Left renal cortex interstitium (tissue), 4 donors: ENCODE measurements around the gene KISS1. TPM values are rescaled to one million over a fixed set of nuclear protein-coding genes. Genes with fewer than 3 reads are reported as not detected.

Experiments
- DNase-seq, 4 donors: peaks; one replicate each; pipeline ENCODE4 v3.0.0-alpha.2; 2013; ENCODE audit warnings: low read depth in 4 of 4, low spot score in 2 of 4, missing footprints in 1 of 4
- polyA plus RNA-seq, 4 donors: library from polyadenylated mRNA; unstranded; fragments of 120-200 nt; gene quantifications; one replicate each; pipeline ENCODE4 v1.2.1, GENCODE V29; 2013; ENCODE audit not compliant: insufficient read length in 4 of 4

The KISS1 gene
- polyA plus RNA-seq, 4 donors, result 0.32 to 1.5 (median 0.67) TPM

DNA sequence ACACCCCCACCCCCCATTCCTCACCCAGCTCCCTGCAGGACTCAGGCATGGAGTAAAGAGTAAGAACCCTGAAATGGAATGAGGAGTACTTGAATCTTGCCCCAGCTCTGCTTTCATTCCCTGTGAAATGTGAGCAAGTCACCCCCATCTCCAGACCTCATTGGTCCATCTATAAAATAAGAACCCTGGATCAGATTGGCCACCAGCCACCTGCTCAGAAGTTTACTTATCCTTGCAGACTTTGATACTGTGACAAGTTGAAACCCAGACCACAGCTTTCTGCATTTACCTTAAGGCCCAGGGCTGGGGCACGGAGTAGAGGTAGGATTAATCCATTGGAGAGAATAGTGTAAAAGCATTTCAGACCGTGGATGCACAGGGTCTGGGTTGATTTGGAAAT, 2.2 kb downstream of the KISS1 start:
- no peak for DNase-seq

DNA sequence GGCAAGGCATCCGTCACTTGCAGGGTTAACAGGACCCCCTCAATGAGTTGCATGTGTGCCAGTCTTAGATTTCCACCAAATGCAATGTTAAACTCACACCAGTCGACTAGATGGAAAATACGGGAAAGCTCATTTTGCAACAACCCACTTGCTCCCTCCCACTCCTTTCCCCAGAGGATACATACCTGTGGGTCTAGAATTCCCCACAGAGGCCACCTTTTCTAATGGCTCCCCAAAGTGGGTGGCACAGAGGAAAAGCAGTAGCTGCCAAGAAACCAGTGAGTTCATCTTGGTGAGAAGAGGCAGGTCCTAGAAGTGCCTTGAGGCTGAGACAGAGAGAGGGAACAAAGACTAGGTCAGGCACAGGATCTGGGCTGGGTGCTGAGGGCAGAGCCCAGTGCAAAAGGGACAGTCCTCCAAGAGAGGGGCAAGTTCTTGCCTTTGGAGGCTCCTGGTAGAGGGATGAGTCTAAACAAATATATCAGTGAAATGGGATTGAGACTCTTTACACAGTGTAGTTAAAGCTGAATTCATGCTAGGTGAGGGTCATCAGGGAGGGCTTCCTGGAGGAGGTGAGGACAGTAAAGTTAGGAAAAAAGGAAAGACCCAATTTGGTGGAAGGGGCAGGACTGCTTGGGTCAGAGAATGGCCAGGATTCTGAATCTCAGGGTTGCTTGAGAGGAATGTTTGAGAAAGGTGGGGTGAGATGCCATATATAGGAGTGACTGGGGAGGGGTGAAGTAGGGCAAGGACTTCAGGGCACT, 3.5 kb downstream of the KISS1 start:
- DNase-seq, result no peak

DNA sequence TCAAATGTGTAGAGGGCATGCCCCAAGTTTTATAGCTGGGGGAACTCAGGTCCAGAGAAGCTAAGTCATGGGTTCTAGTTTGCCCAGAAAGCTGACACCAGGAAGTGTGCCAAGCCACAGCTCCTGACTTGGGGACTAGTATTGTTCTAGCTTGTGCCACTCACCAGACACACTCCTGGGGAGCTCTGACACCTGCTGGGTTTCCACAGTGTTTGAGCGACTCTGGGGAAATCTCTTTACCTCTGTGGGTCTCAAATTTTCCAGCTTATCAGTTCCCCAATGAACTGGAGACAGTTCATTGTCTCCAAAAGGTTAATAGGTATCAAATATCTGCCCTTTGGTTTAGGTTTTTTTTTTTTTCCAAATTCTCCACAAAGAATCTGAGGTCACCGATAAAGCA, 4.2 kb downstream of the KISS1 start:
- no peak for DNase-seq

DNA sequence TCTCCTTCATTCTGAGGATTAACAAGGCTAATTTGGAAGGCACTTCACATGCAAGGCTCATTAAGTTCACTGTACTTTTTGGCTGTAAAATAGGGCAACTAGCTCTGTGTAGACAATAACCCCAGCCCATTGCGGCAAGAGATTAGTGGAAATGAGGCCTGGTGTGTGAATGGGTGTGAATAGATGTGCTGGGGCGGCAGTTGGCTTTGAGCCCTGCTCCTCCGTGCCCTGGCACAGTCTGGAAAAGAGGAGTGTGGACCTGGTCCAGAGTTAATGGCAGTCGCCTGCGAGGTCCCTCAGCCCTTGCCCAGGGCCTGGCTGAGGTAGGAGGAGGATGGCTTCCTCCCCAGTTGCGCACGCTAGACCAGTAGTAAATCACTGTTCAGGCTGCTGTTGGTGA, 4.8 kb downstream of the KISS1 start:
- no peak for DNase-seq

DNA sequence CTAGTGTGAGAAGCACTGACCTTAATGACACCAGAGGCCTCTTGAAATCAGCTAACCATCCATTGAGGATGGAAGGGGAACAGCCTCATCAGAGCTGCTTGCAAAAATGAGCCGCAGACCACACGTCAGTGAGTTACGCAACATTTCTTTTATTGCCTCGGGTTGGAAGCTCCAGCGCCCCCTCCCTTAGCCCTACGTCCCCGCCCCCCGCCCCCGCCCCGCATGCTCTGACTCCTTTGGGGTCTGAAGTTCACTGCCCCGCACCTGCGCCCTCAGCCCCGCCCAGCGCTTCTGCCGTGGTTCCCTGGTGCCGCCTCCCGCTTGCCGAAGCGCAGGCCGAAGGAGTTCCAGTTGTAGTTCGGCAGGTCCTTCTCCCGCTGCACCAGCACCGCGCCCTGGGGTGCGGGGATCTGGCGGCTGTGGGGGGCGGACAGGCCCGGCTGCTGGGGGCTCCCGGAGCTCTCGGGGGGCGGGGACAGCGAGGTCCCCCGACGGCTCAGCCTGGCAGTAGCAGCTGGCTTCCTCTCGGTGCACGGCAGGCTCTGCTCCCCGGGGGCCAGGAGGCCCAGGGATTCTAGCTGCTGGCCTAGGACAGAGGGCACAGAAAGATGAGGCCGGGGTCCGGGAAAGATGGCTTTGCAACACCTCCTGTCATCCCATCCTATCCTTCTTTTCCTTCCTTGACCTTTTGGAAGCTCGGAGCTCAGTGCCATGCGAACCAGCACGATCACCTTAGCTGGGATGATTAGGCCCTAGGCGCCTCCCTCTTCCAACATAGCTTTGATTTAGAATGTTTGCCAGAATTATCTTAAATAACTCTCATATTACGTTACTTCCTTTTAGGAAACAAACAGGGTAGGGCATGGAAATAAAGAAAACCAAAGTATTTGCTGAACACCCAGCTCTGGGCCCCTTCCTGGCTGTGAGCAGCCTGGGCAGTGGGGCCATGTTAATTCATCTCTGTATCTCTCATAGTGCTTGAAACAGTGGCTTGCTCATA, 5.8 kb downstream of the KISS1 start:
- no peak for DNase-seq

DNA sequence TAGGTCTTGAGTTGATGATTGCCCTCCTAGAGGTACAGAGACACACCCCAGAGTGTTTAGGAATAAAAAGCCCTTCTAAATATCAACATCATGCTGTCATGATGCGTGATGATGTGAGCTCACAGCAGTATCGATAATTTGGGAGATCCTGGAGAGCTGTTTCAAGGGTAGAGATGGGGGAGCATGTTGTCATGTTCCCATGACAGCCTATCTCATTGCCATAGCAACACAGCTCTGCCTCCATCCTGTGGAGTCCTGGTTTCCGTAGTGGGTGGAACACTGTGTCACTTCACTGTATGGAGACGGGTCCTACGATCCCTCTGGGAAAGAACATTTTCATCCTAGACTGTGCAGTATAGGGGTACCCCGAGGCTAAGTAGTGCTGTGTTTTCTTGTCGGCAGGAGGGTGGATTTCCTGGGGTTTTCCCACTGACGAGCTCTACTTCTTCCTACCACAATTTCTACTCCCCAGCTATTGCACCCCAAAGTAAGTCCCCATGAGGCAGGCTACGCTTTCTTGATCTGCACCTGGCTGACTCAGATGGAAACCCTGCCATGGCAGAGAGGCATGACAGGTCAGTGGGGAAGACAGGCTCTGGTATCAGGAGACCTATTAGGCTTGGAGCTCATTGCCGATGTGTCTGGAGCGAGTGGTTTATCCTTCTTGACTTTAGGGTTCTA, 7.2 kb downstream of the KISS1 start:
- no peak for DNase-seq

DNA sequence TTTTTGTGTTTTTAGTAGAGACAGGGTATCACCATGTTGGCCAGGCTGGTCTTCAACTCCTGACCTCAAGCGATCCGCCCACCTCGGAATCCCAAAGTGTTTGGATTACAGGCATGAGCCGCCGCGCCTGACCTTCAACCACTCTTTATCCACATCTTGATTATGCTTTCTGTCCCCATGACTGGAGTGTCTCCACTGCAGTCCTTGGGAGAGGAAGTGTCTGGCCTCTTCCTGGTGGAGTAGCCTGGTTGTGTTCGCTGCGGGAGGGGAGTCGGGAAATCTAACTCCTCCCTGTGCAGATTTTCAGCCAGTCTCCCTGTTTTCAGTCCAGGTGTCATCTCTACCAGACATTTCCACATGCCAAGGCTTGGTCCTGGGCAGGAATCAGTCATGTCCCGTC, 9.7 kb downstream of the KISS1 start:
- DNase-seq, result no peak

DNA sequence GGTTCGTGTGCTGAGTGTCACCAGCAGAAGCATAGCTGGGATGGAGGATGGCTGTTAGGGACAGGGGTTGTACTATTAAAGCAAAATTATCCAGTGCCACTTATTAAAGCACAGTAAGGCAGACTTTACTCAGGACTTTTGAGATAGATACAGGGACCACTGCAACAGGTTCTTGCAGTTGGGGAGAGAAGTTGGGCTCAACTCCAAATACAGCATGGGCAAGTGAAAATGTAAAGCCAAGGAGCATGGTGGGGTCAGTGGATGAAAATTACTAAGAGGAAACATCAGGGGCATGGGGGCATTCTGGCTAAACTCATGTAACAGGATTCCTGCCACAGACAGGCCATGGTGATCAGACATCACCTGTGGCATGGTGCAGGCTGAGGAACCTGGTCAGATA, 15.2 kb downstream of the KISS1 start:
- DNase-seq, result no peak

DNA sequence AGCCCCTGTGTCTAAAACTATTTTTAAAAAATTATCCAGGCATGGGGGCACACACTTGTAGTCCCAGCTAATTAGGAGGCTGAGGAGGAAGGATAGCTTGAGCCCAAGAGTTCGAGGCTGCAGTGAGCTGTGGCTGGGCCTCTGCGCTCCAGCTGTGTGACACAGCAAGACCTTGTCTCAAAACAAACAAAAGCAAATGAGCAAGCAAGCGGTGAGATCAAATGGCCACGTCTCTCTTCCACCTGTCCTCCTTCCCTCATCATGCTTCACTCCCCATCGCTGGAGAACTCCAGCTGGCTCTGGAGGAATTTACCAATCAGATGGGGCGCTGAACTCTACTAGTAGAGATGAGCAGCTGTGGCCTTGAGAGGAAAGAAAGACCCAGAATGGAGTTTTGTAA, 16.2 kb downstream of the KISS1 start:
- DNase-seq, result no peak

DNA sequence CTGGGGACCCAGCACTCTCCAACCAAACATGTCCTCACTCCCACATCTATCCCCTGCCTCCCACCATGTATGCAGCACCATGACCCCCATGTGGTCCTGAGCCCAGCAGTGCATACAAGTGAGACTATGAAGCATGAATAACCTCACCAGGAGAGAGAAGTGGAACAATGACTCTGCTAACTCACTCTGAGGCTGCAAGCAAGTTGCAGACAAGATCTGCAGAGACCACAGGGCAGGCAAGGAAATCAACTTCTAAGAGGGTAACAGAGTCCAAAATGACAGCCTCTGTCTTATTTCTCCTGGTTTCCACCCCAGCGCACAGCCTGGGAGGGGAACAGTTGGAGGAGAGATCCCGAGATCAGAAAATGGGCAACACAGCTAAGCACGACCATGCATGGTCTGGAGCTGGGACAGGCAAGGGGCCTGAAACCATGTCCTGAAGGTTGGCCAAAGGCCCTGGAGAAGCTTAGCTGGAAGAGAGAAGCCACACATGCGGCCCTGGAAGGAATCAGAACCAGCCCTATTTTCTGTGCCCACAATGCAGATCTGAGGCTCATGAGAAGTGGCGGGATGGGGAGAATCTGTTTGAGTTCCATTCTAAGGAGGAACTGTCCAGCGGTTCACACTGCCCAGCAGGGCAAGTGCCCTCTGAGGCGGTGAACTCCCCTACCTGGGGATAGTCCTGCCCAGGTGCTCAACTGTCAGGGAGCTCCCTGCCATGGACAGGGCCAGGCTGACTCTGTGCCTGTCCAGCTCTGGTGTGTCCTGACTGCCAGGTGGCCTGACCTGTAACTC, 17.6 kb downstream of the KISS1 start:
- no peak for DNase-seq

DNA sequence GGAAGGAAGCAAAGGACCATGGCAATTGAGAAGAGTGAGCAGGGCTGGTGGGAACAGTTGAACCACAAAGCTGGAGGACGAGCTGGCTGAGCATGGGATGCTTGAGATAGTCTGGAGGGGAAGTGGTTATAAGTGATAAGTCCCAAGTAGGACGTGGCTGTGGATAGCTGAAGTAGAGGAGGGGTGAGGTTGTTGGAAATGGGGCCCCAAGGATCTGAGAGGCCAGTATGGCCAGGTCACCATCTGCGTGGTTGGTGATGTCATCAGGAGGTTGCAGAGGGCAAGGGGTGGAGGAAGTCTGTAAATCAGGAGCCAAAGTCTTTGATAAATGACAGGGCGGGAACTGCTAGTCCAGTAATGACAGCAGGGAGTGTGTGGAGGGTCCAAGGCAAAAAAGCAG, 19.2 kb downstream of the KISS1 start:
- DNase-seq, result no peak

DNA sequence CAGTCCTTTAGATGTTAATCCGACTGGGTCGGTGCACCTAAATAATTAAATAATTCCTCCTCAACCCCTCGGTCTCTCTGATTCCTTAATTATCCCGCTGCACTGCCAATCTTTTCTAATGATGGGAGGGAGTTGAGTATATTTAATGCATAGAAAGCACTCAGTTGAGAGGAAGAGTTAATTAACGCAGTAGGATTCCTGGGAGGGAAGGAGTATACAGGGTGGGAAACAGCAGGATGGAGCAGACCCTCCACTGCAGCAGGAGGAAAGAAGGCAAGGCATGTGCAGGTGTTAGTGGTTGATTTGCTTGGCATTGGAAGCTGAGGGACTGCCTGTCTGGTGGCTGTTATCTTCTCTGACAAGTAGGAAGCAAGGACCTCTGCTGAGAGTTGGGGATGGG, 20.2 kb downstream of the KISS1 start:
- no peak for DNase-seq

DNA sequence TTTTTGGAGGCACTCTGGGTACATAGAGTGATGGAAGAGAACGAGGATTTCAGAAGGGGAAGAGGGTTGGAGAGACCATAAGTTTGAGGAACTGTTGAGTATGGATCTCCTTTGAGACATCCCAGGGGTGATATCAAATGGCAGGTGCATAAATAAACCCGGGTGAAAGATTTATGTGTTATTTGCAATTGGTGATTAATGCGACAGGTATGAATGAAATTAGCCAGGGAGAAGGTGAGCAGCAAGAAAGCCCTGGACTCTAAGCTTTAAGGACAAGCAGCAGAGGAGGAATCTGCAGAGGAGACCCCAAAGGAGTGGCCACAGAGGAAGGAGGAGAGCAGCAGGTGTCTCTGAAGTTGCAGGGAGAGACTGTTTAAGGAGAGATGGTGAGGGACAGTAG, 21.3 kb downstream of the KISS1 start:
- DNase-seq, result no peak

DNA sequence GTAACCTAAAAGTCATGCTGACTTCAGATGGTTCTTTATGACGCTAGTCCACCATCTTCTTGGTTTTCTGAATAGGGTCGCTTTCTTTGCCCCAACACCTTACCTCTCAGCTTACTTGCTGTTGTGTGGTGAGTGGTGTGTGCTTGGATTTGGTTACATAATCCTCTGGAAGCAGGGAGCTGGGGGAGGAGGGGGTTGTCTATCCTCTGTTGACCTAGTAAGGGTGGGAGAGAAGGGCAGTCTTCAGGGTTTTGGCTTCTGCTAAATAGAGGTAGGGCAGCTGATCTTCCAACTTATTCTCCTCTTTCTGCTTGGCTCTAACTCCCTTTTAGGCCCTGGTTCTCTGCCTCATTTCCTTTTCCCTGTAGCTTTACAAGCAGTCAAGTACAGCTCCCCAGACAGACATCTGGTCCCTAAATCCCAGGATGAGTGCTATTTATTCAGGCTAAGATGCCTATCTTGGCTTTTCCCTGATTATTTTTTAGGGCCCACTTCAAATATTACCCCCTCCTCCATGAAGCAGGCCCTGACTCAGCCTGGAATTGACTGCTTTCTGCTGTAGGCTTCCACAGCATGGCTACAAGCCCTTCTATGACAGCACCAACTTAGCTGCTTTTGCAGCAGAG, 23.8 kb downstream of the KISS1 start:
- no peak for DNase-seq

DNA sequence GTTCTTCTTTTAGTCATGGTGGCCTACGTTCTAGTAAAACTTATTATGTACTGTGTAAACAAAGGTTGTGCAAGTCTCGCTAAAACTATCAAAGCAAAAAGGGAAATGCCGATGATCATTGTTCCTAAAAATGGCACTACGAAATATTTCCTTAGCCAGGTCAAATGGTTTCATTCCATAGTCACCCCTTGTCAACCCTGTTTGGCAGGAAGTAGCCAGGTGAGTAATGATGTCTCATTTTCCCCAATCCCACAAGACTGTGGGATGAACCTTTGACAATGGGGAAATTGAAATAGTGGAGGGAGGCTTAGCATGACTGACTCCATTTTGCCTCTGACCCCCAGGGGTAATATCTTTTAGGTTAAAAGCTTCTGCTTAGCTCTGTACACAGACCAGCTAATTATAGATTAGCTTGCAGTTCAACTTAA, 24.5 kb downstream of the KISS1 start:
- DNase-seq, result no peak

DNA sequence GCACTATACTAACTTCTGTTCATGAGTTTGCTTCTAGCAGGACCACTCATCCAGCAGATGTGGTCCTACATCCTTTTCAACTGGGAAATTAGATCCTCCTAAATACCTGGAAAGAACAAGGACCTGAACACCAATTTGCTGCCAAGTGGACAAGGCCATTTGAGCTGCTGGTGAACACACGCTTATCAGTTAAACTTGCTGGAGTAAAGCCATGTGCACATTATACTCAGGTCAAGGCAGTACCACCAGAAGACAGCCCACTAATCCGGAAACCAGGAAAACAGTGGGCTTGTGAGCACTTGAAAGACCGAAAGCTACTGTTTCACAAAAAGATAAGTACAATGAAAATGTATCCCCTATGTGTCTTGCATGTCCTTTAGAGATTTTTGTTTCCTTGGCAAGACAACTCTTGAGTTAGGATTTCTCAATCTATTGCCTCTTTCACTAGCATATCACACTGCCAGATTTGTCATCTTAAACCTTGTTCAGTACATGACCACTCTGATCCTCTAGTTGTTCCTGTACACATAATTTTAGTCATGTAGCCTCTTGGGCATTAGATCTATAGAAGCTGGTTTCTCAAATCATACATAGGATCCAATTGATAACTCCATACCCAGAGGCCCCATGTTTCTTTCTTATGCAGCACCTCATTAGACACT, 25.7 kb downstream of the KISS1 start:
- DNase-seq, result no peak

DNA sequence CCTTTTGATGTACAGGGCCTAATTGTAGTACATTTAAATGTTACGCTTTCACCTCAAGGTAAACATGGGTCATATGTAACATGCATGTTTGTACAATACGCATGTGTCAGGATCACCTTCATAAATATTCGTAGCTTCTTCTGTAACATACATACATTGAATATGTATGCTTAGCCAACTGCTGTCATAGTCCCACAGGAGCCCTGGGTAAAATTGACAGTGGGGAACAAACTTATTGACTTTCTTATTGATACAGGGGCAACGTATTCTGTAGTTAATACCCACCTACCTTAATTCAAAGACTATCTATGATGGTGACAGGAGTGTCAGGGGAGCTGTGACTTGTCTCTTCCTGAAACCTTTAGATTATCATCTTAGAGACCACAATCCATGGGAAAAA, 26.4 kb downstream of the KISS1 start:
- no peak for DNase-seq

DNA sequence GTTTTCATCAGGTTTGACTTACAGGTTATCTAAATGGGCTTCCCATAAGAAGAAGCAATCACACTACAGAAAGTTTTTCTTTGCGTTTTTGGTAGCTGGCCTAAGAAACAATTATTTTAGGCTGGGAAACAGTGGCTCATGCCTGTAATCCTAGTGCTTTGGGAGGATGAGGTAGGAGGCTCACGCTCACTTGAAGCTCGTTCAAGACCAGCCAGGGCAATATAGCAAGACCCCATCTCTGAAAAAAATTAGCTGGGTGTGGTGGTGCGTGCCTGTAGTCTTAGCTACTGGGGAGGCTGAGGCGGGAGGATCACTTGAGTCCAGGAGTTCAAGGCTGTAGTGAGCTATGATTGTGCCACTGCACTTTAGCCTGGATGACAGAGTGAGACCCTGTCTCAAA, 28.6 kb downstream of the KISS1 start:
- DNase-seq, result no peak

DNA sequence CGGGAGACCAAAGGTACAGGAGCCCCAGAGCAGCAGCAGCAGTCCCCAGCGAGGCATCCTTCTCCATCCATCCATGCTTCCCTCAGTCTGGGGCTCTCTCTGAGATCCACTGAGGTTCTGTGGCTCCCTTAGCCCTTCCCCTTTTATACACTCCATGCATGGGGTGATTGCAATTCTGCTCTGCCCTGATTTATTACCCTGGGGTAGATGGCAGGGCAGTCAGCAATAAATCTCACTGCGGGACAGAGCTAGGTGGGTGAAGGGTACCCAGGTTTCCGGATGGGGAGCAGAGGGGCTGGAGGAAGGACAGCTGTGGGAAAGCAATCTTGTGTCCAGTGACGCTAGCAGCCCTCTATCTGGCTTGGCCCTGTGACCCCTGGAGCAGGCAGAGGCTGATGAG, 30.1 kb downstream of the KISS1 start, which contains the start of gene REN:
Gene REN (minus strand): TSS at position 119 of the 400 bp plus-strand sequence. CDS start 44 bp downstream, at position 75.
- DNase-seq, result no peak
